GM21423 (cell line): ENCODE data around the gene CHEK1.
"Not testable (repeated sequence)": the region's sequence is repeated elsewhere in the genome, so short reads cannot be mapped to it uniquely, and the experiment has no call there.

ENCODE experiments used
- ATAC-seq: cut with Tn5 transposase; IDR thresholded peaks from one replicate; pipeline ENCODE4 v1.9.1; 2021; ENCODE audit warnings: mild to moderate bottlenecking, moderate library complexity; ENCODE audit not compliant: unreplicated experiment

CHEK1 gene

DNA sequence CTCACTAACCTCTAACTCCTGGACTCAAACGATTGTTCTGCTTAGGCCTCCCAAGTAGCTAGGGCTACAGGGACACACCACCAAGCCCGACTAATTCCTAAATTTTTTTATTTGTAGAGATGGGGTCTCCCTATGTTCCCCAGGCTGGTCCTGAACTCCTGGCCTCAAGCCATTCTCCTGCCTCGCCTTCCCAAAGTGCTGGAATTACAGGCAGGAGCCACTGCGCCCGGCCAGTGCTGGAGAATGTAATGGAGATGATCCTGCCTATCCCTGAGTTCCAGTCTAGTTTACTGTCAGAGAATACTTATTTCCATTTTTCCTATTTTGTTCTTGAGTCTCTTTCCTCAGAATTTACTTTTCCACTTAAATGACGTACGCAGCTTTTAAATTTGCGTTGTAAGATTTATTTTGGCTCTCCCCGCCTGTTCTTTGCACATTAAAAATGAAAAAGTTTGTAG lies at the start of gene CHEK1:
Gene CHEK1, plus strand, starts transcription at position 408 of the 458 bp plus-strand sequence. CDS start 1,606 bp downstream, outside the sequence.
- no peak for ATAC-seq

DNA sequence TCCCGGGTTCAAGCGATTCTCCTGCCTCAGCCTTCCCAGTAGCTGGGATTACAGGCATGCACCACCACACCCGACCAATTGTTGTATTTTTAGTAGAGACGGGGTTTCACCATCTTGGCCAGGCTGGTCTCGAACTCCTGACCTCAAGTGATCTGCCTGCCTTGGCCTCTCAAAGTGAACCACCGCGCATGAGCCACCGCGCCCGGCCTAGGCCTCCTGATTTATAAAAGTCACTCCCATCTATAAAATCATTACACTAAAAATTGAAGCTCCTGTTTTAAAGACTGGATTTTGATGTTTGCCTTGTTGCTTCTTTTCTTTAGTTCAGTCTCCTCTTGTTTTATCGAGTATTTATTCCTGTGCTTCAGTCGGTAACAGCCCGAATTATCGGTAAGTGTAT lies 47.8 kb upstream of the CHEK1 start:
- ATAC-seq, result not testable (repeated sequence)

DNA sequence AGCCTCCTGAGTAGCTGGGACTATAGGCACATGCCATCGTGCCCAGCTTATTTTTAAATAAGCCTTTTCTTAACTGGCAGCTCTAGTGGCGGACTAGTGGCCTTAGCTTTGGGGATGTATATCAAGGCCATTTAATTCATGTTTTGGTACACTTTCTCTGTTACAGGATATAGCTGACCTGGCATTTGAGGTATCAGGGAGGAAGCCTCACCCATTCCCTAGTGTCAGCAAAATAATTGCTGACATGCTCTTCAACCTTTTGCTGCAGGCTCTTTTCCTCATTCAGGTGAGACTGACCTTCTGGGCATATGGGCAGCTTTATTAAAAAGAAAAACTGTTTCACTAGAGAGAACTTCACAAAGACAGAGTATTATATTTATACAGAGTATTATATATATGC lies 46.2 kb upstream of the CHEK1 start:
- ATAC-seq, result no peak

DNA sequence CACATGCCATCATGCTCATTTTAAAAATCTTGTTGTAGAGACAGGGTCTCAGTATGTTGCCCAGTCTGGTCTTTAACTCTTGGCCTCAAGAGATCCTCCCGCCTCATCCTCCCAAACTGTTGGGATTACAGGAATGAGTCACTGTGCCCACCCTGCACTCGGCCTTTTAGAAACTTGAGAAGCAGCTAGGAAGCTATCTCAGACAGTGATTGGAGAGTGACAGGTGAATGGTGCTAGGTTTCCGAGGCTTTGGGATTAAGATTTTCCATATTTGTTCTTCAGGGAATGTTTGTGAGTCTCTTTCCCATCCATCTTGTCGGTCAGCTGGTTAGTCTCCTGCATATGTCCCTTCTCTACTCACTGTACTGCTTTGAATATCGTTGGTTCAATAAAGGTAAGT lies 45.2 kb upstream of the CHEK1 start:
- ATAC-seq, result no peak

DNA sequence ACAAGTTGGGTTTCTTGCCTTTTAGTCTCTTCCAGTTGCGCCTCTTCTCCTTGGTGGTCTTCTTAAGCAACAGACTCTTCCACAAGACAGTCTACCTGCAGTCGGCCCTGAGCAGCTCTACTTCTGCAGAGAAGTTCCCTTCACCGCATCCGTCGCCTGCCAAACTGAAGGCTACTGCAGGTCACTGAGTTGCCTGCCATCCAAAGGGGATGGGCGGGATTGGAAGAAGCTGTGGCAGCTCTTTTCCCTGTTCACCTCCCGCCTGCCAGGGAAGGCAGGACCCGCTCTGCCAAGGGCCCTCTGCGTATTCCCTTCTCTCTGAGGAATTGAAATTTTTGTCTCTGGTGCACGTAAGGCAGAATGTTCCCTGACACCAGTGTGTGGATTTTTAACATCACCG lies 41.5 kb upstream of the CHEK1 start:
- ATAC-seq, result no peak

DNA sequence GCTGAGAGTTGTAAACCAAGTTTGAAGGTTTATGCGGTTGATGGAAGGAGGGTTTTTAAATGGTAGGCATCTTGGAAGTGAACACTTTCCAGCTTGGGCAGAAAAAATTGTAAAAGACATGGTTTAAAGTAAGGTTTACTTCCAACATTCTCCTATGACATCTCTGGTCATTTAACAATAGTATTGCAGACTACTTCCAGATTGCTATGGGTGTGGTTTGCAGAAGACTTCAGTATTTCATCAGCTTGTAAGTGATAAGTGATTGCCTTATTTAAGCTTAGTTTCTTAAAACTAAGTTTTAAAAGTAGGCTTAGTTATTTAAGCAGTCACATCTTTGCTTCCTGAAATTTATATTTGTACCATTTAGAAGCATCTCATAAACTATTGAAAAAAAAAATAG lies 39.5 kb upstream of the CHEK1 start:
- no peak for ATAC-seq

DNA sequence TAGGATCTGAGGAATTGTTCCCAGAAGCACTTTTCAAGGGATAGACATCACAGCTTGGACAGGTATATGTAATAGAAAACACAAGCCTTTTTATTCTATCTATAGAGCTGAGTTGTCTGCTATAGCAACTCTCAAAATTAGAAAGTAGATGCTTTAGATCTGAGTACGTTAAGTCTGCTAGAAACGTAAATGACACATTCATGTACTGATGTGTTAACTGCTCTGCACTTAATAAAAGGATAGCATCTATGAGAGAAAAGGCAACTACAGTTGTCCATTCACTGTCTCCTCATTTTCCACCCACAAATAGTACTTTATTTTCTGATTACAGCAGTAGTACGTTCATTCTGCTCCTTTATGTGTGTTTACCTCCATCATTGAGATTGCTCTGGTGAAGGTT lies 38.3 kb upstream of the CHEK1 start:
- no peak for ATAC-seq

DNA sequence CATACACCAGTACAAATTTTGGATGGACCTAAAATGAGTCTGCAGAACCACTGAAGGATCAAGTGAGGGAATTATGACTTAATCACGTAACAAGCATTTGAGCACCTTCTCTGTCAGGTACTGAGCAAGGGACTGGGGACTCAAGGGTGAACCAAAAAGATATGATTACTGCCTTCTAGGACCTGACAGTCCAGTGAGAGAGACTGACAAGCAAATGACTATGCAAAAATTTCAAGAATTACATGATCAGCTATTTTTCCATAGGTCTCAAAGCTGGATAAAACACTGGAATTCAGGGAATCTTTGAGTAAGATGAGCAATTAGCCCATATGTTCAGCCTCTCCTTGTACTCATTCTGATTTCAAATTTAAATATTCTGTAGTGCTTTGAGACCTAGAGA lies 37.5 kb upstream of the CHEK1 start:
- no peak for ATAC-seq

DNA sequence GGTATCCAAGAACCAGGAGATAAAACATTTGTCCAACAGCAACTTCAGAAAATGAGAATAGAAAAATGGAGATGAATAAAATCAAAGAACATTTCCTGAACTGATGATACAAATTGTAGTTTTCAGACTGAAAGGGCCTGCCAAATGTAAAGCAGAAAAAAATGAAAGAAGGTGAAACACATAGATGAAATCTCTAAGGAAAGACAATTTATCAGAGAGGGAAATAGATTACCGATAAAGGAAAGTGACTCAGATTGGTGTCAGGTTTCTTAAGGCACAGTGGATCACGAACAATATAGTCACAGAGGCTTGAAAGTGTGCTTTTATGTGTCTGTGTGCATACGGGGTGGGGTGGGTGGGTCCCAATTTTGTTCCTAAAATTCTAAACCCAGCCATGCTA lies 36.5 kb upstream of the CHEK1 start:
- ATAC-seq, result no peak

DNA sequence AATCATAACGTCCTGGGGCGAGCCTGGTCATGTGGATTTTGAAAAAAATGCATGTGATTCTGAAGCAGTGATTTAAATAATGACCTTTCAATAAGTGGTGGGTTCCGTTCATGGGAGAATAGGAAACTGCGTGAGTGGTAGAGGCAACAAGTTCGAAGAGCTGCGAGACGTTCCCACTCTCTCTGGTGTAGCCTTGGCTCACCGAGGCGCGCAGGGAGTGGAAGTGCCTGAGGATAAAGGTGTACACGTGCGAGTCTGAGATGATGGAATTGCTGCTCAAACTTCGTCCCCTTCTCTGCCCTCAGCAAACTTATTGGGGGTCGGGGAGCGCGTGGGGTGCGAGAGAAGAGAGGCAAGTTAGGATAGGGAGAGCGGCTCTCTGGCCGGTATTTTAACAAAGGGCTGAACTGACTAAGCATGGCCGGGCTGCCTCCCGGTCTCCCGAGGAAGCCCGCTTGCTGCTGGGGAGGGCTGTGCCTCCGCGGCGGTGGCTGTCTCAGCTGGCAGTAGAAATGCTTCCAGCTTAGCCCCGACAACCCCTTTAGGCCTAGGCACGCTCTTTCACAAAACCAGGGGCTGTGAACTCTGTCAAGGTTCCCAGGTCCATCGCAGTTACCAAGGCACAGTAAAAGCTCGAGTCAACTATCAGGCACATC lies 33.2 kb upstream of the CHEK1 start:
- ATAC-seq, result peak; percentile 14

DNA sequence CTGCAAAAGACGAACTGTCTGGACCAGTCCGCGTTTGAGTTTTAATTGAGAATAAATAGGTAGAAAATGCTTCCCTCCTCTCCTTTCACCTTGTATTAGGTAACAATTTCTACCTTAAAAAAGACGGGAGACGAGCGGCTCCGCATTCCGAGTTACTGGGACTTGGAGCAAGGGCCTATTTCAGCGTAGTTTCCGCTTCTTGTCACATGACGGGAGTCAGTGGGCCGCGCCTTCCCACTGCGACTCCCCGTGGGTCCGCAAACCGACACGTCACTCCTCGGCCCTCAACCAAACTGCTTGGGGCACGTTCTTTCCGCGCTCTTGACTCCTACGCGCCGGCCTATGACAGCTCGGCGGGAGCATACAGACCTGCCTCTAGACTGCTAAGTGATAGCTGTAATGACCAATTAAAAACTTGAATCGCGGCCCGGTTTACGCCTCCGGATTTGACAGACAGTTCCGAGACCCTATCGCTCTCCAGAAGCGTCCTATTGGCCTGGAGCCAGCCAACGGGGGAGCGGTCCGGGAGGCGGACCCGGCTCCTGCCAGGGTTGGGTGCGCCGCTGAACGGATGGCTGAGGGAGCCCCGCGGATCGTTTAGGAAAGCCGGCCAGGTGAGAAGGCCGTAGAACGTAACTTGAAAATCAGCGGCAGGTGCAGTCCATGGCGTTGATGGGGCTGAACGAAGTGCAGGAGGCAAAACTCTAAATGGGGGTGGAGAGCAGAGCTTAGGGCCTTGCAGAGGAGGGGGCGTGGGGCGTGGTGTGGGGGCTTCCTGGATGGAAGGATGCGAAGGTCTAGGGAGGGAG lies 32.5 kb upstream of the CHEK1 start, which contains the start of gene STT3A:
Gene STT3A, plus strand, starts transcription at position 548 of the 809 bp plus-strand sequence. CDS start 3,064 bp downstream, outside the sequence.
- peak; percentile 98 for ATAC-seq

DNA sequence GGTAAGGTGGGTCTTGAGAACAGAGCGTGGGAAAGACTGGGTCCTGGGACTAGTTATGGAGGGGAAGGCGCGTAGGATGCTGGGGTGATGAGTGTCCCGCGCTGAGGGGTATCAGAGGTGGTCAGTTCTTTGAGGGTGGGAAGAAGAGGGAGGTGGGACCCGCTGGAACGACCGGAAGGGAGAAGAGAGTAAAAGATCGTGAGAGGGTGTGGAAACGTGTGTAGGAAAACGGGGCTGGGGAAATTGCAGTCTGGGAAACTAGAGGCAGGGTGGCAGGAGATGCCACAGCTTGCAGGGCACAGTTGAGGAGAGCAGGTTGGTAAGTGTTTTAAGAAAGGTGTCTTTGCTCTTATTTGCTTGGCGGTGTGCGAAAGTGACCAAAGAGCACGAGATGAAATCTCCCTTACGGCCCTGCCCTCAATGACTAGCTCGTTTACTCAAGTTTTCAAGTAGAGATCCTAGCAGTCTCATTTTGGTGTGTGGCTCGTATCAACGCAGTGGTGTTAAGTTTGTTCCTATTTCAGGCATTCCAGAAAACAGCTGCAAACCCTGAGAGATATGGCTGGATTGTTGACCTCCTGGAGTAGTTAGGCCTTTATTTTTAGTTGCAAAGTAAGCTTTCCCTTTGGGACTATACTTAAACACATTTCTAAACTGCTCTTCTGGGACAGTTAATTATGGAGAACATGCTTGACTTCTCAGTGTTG lies 31.7 kb upstream of the CHEK1 start:
- no peak for ATAC-seq

DNA sequence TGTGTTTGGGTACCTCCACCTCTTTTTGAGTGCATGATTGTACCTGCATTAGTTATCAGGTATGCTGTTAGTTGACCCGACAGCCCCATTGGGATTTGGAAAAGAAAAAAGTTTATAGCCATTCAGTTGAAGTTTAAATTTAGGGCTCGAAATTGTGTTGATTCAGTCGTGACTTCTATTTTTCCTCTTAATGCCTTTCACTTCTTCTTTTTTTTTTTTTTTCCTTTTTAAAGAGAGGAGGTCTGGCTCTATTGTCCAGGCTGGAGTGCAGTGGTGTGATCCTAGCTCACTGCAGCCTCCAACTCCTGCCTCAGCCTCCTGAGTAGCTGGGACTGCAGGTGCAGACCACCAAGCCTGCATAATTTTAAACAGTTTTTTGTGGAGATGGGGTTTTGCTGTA lies 30.0 kb upstream of the CHEK1 start:
- ATAC-seq, result no peak

DNA sequence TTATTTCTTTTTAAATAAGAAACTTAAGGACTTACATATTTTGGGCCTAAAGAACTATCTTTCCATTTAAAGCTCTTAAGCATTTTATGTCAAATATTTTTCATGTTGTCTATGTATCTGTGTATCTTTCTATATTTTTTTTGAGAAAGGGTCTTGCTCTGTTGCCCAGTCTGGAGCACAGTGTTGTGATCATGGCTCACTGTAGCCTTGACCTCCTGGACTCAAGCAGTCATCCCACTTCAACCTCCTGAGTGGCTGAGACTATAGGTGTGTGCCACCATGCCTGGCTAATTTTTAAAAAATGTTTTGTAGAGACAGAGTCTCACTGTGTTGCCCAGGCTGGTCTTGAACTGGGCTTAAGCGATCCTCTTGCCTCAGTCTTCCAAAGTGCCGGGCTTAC lies 24.3 kb upstream of the CHEK1 start:
- ATAC-seq, result no peak

DNA sequence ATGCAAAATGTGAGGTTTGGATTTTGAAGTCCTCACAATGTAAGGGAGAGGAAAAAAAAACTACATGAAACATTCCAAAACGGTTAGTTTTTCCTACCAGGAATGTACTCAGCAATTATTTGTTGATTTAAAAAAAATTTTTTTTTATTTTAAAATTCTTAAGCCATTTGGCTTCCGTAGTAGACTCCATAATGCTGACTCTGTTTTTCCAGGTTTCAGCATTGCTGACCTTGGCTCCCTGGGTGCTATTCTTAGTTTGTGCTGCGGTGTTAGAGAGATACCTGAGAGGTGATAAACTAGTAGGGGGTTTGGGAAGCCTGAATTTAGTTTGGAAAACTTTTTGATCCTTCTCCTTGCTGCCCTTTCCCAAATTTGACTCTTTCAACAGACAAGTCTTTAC lies 21.8 kb upstream of the CHEK1 start:
- no peak for ATAC-seq

DNA sequence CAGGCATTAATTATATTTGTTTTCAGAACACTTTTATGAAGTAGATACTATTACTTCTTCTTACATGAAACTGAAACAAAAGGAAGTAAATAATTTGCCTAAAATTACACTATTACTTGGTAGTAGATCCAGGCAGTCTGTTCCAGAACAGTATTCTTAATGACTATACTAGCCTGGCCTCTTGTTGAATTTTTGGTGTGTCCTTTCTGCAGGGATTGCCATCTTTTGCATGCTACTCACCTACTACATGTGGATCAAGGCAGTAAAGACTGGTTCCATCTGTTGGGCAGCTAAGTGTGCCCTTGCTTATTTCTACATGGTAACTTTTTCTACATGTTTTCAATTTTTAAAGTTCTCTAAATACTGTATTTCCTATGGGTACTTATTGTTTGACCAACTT lies 19.5 kb upstream of the CHEK1 start:
- no peak for ATAC-seq

DNA sequence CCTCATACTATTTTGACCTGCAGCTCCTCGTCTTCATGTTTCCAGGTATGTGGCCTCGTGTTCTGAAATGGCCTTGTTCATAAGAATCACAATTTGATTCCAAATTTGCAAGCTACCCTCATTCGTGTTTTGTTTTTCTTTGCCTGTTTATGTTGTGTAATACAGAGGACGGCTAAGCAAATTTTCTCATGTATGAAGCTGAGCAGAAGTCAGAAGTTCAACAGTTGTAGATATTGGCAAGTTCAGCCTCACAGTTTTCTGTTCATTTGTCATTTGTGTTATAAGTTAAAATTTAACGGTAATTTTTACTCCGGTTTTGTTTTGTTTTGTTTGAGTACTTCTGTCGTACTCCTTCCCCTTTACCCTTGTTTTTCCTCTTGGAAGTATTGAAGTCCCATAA lies 15.4 kb upstream of the CHEK1 start:
- ATAC-seq, result no peak

DNA sequence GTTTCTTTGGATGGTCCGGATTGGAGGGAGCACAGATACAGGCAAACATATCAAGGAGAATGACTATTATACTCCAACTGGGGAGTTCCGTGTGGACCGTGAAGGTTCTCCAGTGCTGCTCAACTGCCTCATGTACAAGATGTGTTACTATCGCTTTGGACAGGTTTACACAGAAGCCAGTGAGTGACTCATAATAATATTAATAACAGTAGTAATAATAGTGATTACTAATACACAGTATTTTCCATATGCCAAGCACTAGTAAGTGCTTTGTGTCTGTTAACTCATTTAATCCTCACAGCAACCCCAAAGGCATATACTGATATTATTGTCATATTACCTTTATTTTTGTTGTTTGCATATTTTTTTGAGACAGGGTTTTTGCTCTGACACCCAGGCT lies 6.6 kb upstream of the CHEK1 start:
- ATAC-seq, result no peak

DNA sequence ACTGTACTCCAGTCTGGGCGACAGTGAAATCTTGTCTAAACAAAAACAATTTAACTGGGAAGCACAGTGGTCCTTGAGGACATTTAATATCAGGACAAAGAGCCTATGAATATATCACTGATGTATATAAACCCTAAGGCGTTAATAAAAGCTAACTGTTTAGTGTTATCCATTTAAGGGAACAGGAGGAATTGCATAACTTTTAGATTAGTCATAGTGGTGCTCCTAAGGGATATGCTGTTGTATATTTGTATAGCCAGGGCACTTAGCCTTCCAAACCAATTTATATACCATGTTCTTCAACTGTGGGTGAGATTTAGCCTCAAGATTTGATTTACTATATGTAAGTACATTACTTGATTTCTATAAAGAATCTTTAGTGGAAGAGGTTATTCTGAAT lies 3.0 kb upstream of the CHEK1 start:
- ATAC-seq, result no peak

DNA sequence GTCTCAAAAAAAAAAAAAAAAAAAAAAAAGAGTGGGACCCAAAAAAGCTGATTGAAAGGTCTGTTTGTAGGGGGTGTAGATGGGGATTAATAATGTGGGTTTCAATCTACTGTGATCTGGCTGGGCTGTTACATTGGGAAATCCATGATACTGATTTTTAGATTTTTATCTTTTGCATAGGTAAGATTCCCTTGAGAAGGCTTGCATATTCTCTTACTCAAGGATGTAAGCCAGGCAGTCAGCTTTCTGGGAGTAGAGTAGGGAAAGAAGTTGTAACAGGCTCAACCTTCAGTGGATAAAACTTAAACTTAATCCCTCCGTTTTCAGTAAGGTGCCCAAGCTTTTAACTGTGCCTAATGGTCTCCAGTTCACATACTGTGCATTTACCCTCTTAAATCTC lies 1.9 kb upstream of the CHEK1 start:
- no peak for ATAC-seq

DNA sequence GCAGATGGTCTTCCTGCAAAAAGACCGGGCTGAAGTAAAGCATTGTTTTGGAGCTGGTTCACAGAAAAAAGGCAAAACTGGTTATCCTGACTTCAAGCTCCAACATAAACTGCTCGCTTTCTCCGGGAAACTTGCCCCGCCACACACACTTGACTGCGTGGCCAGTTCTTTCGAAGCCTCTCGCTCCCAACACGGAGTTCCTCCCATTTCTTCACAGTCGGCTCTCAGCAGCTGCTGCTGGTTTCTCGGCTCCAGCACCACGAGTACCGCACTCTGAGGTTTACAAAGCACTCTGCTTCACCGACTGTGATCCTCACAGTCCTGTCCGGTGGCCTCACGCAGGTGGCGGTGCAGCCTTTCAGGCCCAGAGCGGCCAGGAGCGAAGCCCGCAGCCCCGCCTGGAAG lies 264 bp downstream of the CHEK1 start:
- no peak for ATAC-seq
